HepG2 (cell line): Measurements from ENCODE around the gene PPFIA2. TPM values are rescaled to one million over a fixed set of nuclear protein-coding genes. Genes with fewer than 3 reads are reported as not detected.

Experiments
- ATAC-seq: fragments of 200-7000 bp; cut with Tn5 transposase; 3 replicates; pipeline ENCODE4 v1.9.1; 2020; ENCODE audit warnings: mild to moderate bottlenecking, moderate library complexity
- BruUV-seq: library from RNA; stranded (reverse); fragments of 400-500 nt; replicated peaks from 2 replicates; lab custom pipeline; 2021; lab: Mats Ljungman, UMichigan
- CTCF ChIA-PET: fragments of 300-600 bp; formaldehyde crosslinking; extraction: SDS; loops from one replicate; lab custom pipeline; 2021; ENCODE audit warnings: low total read pairs, inconsistent platforms, low intra/inter-chr PET ratio; lab: Yijun Ruan, JAX
- POLR2A ChIA-PET: fragments of 350-600 bp; sonication (Branson Sonifier 250); formaldehyde crosslinking; loops from one replicate; lab custom pipeline; 2020; ENCODE audit warnings: antibody characterized with exemption, inconsistent platforms; lab: Yijun Ruan, JAX
- DNase-seq: peaks from one replicate; pipeline ENCODE4 v3.0.0-alpha.2; 2015; ENCODE audit warnings: low spot score
- FAIRE-seq: peaks from 3 replicates; lab custom pipeline; 2011; peaks lifted over from hg19 to GRCh38; lab: Jason Lieb, UNC
- H2AFZ ChIP-seq: one replicate; pipeline ENCODE4 v1.6.1; 2011; ENCODE audit warnings: low read length, inconsistent platforms
- H3K27ac ChIP-seq: fragments of 300-600 bp; 3 replicates; pipeline ENCODE4 v1.8.0; 2011; ENCODE audit warnings: mixed run types, mild to moderate bottlenecking, mixed read lengths, low read length, inconsistent platforms; ENCODE audit not compliant: insufficient read depth; ENCODE audit errors: extremely low read length
- H3K27me3 ChIP-seq, 2 experiments: fragments of 200-600 bp in 1 of 2; 2 replicates in 1 of 2; 3 replicates in 1 of 2; pipeline versions ENCODE4 v1.6.0 to v1.8.0; 2011; ENCODE audit warnings: low read length in 2 of 2, mild to moderate bottlenecking in 2 of 2, moderate library complexity in 2 of 2, inconsistent platforms in 1 of 2; ENCODE audit not compliant: insufficient read depth in 2 of 2, control insufficient read depth in 1 of 2
- H3K36me3 ChIP-seq, 2 experiments: fragments of 200-600 bp in 1 of 2; replicated peaks in 1 of 2; 2 replicates in 1 of 2; 3 replicates in 1 of 2; pipeline versions ENCODE4 v1.5.1 to v1.8.0; 2011; ENCODE audit warnings: low read length in 2 of 2, inconsistent platforms in 1 of 2; ENCODE audit not compliant: insufficient read depth in 2 of 2, control insufficient read depth in 1 of 2
- H3K4me1 ChIP-seq: 2 replicates; pipeline ENCODE4 v1.5.1; 2012; ENCODE audit warnings: low read length, inconsistent platforms; ENCODE audit not compliant: insufficient read depth
- H3K4me2 ChIP-seq: 2 replicates; pipeline ENCODE4 v1.6.0; 2011; ENCODE audit warnings: low read depth, low read length, inconsistent platforms
- H3K4me3 ChIP-seq, 3 experiments: fragments of 200-600 bp in 1 of 3; sonication (generic), shearing (Covaris generic) in 1 of 3; replicated peaks in 1 of 3; 2 replicates each; pipeline ENCODE4 v1.5.1; 2011 to 2016; ENCODE audit warnings: low read length in 3 of 3, inconsistent platforms in 2 of 3, low read depth in 2 of 3, mild to moderate bottlenecking in 2 of 3, control low read depth in 1 of 3, mixed read lengths in 1 of 3; ENCODE audit not compliant: insufficient read depth in 1 of 3
- H3K79me2 ChIP-seq: one replicate; pipeline ENCODE4 v1.6.1; 2011; ENCODE audit warnings: low read length, inconsistent platforms; ENCODE audit not compliant: insufficient read depth
- H3K9ac ChIP-seq: 2 replicates; pipeline ENCODE4 v1.6.0; 2011; ENCODE audit warnings: mild to moderate bottlenecking, low read depth, low read length, inconsistent platforms; ENCODE audit not compliant: insufficient read depth
- H3K9me3 ChIP-seq: 2 replicates; pipeline ENCODE4 v1.5.1; 2012; ENCODE audit warnings: mild to moderate bottlenecking, low read length
- H4K20me1 ChIP-seq: 2 replicates; pipeline ENCODE4 v1.6.0; 2011; ENCODE audit warnings: inconsistent platforms, mild to moderate bottlenecking, low read length, moderate library complexity; ENCODE audit not compliant: insufficient read depth
- BCL6 ChIP-seq: IDR thresholded peaks from 2 replicates; pipeline ENCODE4 v1.6.1; 2016; ENCODE audit warnings: missing genetic modification reagents, missing compliant biosample characterization
- CREB1 ChIP-seq, 2 experiments: fragments of 450-650 bp in 1 of 2; IDR thresholded peaks; 2 replicates each; pipeline ENCODE4 v1.6.1; 2016 to 2017; ENCODE audit warnings: control low read depth in 1 of 2, mild to moderate bottlenecking in 1 of 2, missing compliant biosample characterization in 1 of 2, missing genetic modification characterization in 1 of 2
- SOX13 ChIP-seq, 3 experiments: fragments of 450-650 bp in 1 of 3; sonication (generic) in 1 of 3; formaldehyde crosslinking in 1 of 3; IDR thresholded peaks in 2 of 3; conservative IDR thresholded peaks in 1 of 3; 2 replicates each; pipeline versions ENCODE4 v1.5.0 to v1.6.1; 2016 to 2020; ENCODE audit warnings: antibody characterized with exemption in 1 of 3, mild to moderate bottlenecking in 1 of 3, missing compliant biosample characterization in 1 of 3, missing genetic modification reagents in 1 of 3, moderate library complexity in 1 of 3
- SOX5 ChIP-seq: IDR thresholded peaks from 2 replicates; pipeline ENCODE4 v1.6.1; 2016; ENCODE audit warnings: borderline replicate concordance
- SP1 ChIP-seq, 2 experiments: fragments of 450-650 bp in 1 of 2; sonication (generic) in 1 of 2; formaldehyde crosslinking in 1 of 2; IDR thresholded peaks; 2 replicates each; pipeline versions ENCODE4 v1.4.0 to v1.6.1; 2016 to 2020; ENCODE audit warnings: missing genetic modification reagents in 1 of 2
- WGBS: methylation state at CpG from one replicate; pipeline ENCODE4 v1.1.6; 2017; ENCODE audit warnings: low lambda C conversion rate; 5-methylcytosine and 5-hydroxymethylcytosine counted together
- in situ Hi-C: cut with HindIII; loops from 2 replicates; pipeline ENCODE4 v1.10.0; 2017; ENCODE audit warnings: low pct_unique_long_range_greater_than_20kb; ENCODE audit not compliant: extremely low pct_ligation_motif_present
- intact Hi-C: fragments of 100-400 bp; cut with micrococcal nuclease; formaldehyde crosslinking; loops from one replicate; pipeline ENCODE4 v1.10.0; 2022; ENCODE audit not compliant: unreplicated experiment
- polyA plus RNA-seq, 8 experiments: library from polyadenylated mRNA; depleted of rRNA in 3 of 8; stranded (reverse) in 7 of 8; unstranded in 1 of 8; fragments of >200 nt; fragmentation: Illumina TruSeq in 4 of 8; extraction: Trizol in 4 of 8; gene quantifications; 2 replicates each; pipeline versions ENCODE4 v1.2.1 to v1.2.3, GENCODE V29; 2011 to 2016; ENCODE audit warnings: low read depth in 4 of 8, missing spikeins in 1 of 8, mixed read lengths in 1 of 8; ENCODE audit not compliant: insufficient read depth in 1 of 8
- total RNA-seq, 5 experiments: library from RNA; depleted of rRNA; stranded (reverse); fragments of >200 nt; fragmentation: Illumina TruSeq; extraction: Trizol; gene quantifications; 2 replicates each; pipeline ENCODE4 v1.2.3, GENCODE V29; 2016; ENCODE audit warnings: low read depth in 1 of 5

PPFIA2 gene
- total and polyA plus RNA-seq, 2 of the 13 experiments (the other 11 are each of a cell fraction or from before 2014, with no cell fraction given): 0.05 TPM; not detected in 1

- peak; percentile 1 for DNase-seq
- in situ Hi-C loops: no loop called here
- H4K20me1 ChIP-seq: no peaks in the 10 kb centered on the region
- 6% methylated on average over 1 of the region's 1 CpG for WGBS
- no peak overlapping the region for H3K9ac ChIP-seq
- no peaks in the 10 kb centered on the region for H3K79me2 ChIP-seq
- ATAC-seq: no peak
- CTCF ChIA-PET: no interaction called here
- no peaks in the 10 kb centered on the region for H3K4me1 ChIP-seq
- H3K4me2 ChIP-seq: no peak overlapping the region
- H3K4me3 ChIP-seq: no peak overlapping the region
- no peaks in the 10 kb centered on the region for H3K9me3 ChIP-seq
- no TSS peak for BruUV-seq
- no peaks in the 10 kb centered on the region for H3K27me3 ChIP-seq
- intact Hi-C loops: no loop called here
- no peak overlapping the region for H3K27ac ChIP-seq
- no peaks in the 10 kb centered on the region for H3K36me3 ChIP-seq
- no peak for FAIRE-seq
- no peak for TF ChIP-seq SP1 (IDR thresholded peaks at IDR 0.05)
- no peak for TF ChIP-seq SP1 (CRISPR knock-in tag; IDR thresholded peaks at IDR 0.05)
- peak; percentile 39; the same call in 1 of the 2 replicates for TF ChIP-seq SOX5
- no peak for TF ChIP-seq SOX13 (IDR thresholded peaks at IDR 0.05)
- peak in 1 of 2 experiments; percentile 50; a peak in 1 of 4 replicates for TF ChIP-seq SOX13 (CRISPR knock-in tag; conservative IDR thresholded peaks at IDR 0.05 in 1 of 2, IDR thresholded peaks at IDR 0.05 in 1 of 2)
- no peak overlapping the region for H2AFZ ChIP-seq
- POLR2A ChIA-PET: no interaction called here
Observed at GRCh38 chr12:81381951-81382350, 377.2 kb downstream of the PPFIA2 start.

GRCh38 chr12:81378601-81379285 is 380.4 kb downstream of the PPFIA2 start:
- H3K79me2 ChIP-seq: no peaks in the 10 kb centered on the region
- no peaks in the 10 kb centered on the region for H4K20me1 ChIP-seq
- BruUV-seq: no TSS peak
- ATAC-seq (no peak), DNase-seq (no peak), FAIRE-seq (no peak)
- H3K4me2 ChIP-seq: no peak overlapping the region
- TF ChIP-seq BCL6 (CRISPR knock-in tag): no peak
- peak; percentile 72 for TF ChIP-seq CREB1 (IDR thresholded peaks at IDR 0.05)
- TF ChIP-seq CREB1 (CRISPR knock-in tag; IDR thresholded peaks at IDR 0.05): no peak
- ChIA-PET POLR2A (no interaction called here), CTCF (no interaction called here)
- H3K4me3 ChIP-seq: no peak overlapping the region
- WGBS: 4% methylated on average over 4 of the region's 4 CpGs
- no peaks in the 10 kb centered on the region for H3K36me3 ChIP-seq
- in situ Hi-C loops: no loop called here
- no peak overlapping the region for H3K9ac ChIP-seq
- no peaks in the 10 kb centered on the region for H3K4me1 ChIP-seq
- no peak overlapping the region for H3K27ac ChIP-seq
- no peaks in the 10 kb centered on the region for H3K27me3 ChIP-seq
- intact Hi-C loops: no loop called here
- H3K9me3 ChIP-seq: no peaks in the 10 kb centered on the region
- no peak overlapping the region for H2AFZ ChIP-seq
